Activated B cell treated with CpG ODN at 0.5 μM for 24 hours (primary cell): ENCODE results near the gene GFRA1. TPM values are rescaled to one million over a fixed set of nuclear protein-coding genes. Genes with fewer than 3 reads are reported as not detected.

Experiments
- ATAC-seq: fragments of 200-7000 bp; cut with Tn5 transposase; one replicate; pipeline ENCODE4 v1.10.0; 2021; ENCODE audit warnings: low read depth, mild to moderate bottlenecking, moderate library complexity
- CTCF ChIA-PET: fragments of 350-600 bp; sonication (Branson Sonifier 250); formaldehyde crosslinking; loops from one replicate; lab custom pipeline; 2021; ENCODE audit warnings: antibody characterized with exemption; lab: Charles Lee
- POLR2A ChIA-PET: fragments of 350-600 bp; sonication (Branson Sonifier 250); formaldehyde crosslinking; loops from one replicate; lab custom pipeline; 2021; ENCODE audit warnings: antibody characterized with exemption; lab: Charles Lee
- DNase-seq: peaks from one replicate; pipeline ENCODE4 v3.0.0; 2022
- H3K27ac Mint-ChIP-seq: one replicate; pipeline ENCODE4 v1.8.0; 2020; ENCODE audit warnings: mixed read lengths
- H3K27me3 Mint-ChIP-seq: one replicate; pipeline ENCODE4 v1.8.0; 2021; ENCODE audit warnings: mixed read lengths
- H3K36me3 Mint-ChIP-seq: one replicate; pipeline ENCODE4 v1.8.0; 2021; ENCODE audit warnings: low read depth, mixed read lengths
- H3K4me1 Mint-ChIP-seq: one replicate; pipeline ENCODE4 v1.8.0; 2021; ENCODE audit warnings: mixed read lengths
- H3K4me3 Mint-ChIP-seq: one replicate; pipeline ENCODE4 v1.8.0; 2020; ENCODE audit warnings: mild to moderate bottlenecking, mixed read lengths
- H3K9me3 Mint-ChIP-seq: one replicate; pipeline ENCODE4 v1.8.0; 2020; ENCODE audit warnings: mixed read lengths
- CTCF ChIP-seq: fragments of 200-600 bp; IDR thresholded peaks from one replicate; pipeline ENCODE4 v1.8.0; 2022; ENCODE audit warnings: antibody characterized with exemption, mild to moderate bottlenecking
- intact Hi-C: fragments of 100-400 bp; cut with micrococcal nuclease; formaldehyde crosslinking; loops from one replicate; pipeline ENCODE4 v1.15.1; 2024
- total RNA-seq: library from RNA; stranded (reverse); gene quantifications from 2 replicates; pipeline ENCODE4 v1.2.3, GENCODE V29; 2022

The GFRA1 gene
- total RNA-seq, result not detected in 2 replicates

- no peaks in the 10 kb centered on the region for H3K9me3 Mint-ChIP-seq
- H3K4me1 Mint-ChIP-seq, result peaks cover 9% of the 10 kb centered on the region
- no peak within 1 kb of the TSS for H3K27ac Mint-ChIP-seq
- no peak for ATAC-seq
- DNase-seq, result no peak
- ChIA-PET CTCF (no interaction called here), POLR2A (no interaction called here)
- H3K27me3 Mint-ChIP-seq, result peaks cover 54% of the 10 kb centered on the region
- intact Hi-C loops, result no loop called here
- no peak for TF ChIP-seq CTCF
- H3K4me3 Mint-ChIP-seq, result no peak within 1 kb of the TSS
- no peaks in the 10 kb centered on the region for H3K36me3 Mint-ChIP-seq
Measured at GRCh38 chr10:116272440-116273283, at the start of gene GFRA1. GFRA1 (minus strand) TSS chr10:116273206; CDS start chr10:116272029, 1,177 bp downstream.

- no peak for DNase-seq
- H3K9me3 Mint-ChIP-seq, result peaks cover 3% of the 10 kb centered on the region
- H3K36me3 Mint-ChIP-seq, result no peaks in the 10 kb centered on the region
- no peak overlapping the region for H3K4me3 Mint-ChIP-seq
- POLR2A ChIA-PET, result no interaction called here
- no peak overlapping the region for H3K27ac Mint-ChIP-seq
- ATAC-seq, result no peak
- H3K27me3 Mint-ChIP-seq, result no peaks in the 10 kb centered on the region
- CTCF ChIA-PET, result no interaction called here
- no peak for TF ChIP-seq CTCF
- peaks cover 2% of the 10 kb centered on the region for H3K4me1 Mint-ChIP-seq
- intact Hi-C loops, result no loop called here
Measured at GRCh38 chr10:116316503-116316902, 43.5 kb upstream of the GFRA1 start.

DNA sequence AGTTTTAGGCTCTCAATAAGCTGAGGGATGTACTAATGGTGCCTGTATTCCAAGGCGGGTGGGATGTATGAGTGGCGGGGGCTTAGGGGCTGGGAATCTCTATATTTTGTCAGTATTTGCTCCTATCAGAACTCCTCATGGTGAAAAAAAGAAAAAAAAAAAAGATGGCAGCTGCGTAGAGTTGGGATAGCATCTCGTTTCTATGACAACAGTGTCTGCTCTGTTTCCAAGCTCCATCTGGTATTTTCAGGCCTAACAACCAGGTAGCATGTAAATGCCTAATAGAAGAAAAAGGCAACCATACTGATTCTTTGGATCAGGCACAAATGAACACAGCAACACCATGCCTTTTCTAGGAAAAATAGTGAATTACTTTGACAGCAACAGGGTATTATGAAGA, 39.5 kb upstream of the GFRA1 start:
- CTCF ChIA-PET, result interaction anchor here (0.6 kb wide), 1 partner anchor 72 kb away, joined by 3 read pairs; no protein-coding TSS in a partner anchor
- no peak overlapping the region for H3K27ac Mint-ChIP-seq
- peaks cover 2% of the 10 kb centered on the region for H3K4me1 Mint-ChIP-seq
- H3K27me3 Mint-ChIP-seq, result no peaks in the 10 kb centered on the region
- no peak for TF ChIP-seq CTCF
- H3K4me3 Mint-ChIP-seq, result no peak overlapping the region
- POLR2A ChIA-PET, result no interaction called here
- no peaks in the 10 kb centered on the region for H3K36me3 Mint-ChIP-seq
- ATAC-seq, result no peak
- intact Hi-C loops, result no loop called here
- H3K9me3 Mint-ChIP-seq, result peaks cover 3% of the 10 kb centered on the region
- DNase-seq, result no peak

- intact Hi-C loops, result no loop called here
- DNase-seq, result no peak
- Mint-ChIP-seq H3K4me3 (no peak overlapping the region), H3K36me3 (no peaks in the 10 kb centered on the region), H3K9me3 (peaks cover 3% of the 10 kb centered on the region), H3K27me3 (no peaks in the 10 kb centered on the region), H3K27ac (no peak overlapping the region), H3K4me1 (peaks cover 2% of the 10 kb centered on the region)
- no peak for ATAC-seq
- ChIA-PET CTCF (no interaction called here), POLR2A (no interaction called here)
- no peak for TF ChIP-seq CTCF
Measured at GRCh38 chr10:116311706-116312490, 38.9 kb upstream of the GFRA1 start.

- peaks cover 3% of the 10 kb centered on the region for H3K9me3 Mint-ChIP-seq
- H3K4me1 Mint-ChIP-seq, result no peaks in the 10 kb centered on the region
- H3K27ac Mint-ChIP-seq, result no peak overlapping the region
- H3K36me3 Mint-ChIP-seq, result no peaks in the 10 kb centered on the region
- TF ChIP-seq CTCF, result no peak
- H3K4me3 Mint-ChIP-seq, result no peak overlapping the region
- intact Hi-C loops, result no loop called here
- ATAC-seq, result no peak
- ChIA-PET CTCF (no interaction called here), POLR2A (no interaction called here)
- DNase-seq, result no peak
- no peaks in the 10 kb centered on the region for H3K27me3 Mint-ChIP-seq
Measured at GRCh38 chr10:116311016-116311415, 38.0 kb upstream of the GFRA1 start.
